HepG2 (cell line): Measurements from ENCODE around the gene COX4I2. TPM values are rescaled to one million over a fixed set of nuclear protein-coding genes. Genes with fewer than 3 reads are reported as not detected.

ENCODE experiments used
- ATAD3A ChIP-seq: sonication (generic); formaldehyde crosslinking; IDR thresholded peaks from 2 replicates; pipeline ENCODE4 v1.4.0; 2020; ENCODE audit warnings: missing genetic modification reagents
- ATF1 ChIP-seq: IDR thresholded peaks from 2 replicates; pipeline ENCODE4 v1.6.1; 2016; ENCODE audit warnings: mild to moderate bottlenecking, control low read depth
- HMGXB4 ChIP-seq, 2 experiments: sonication (generic) in 1 of 2; formaldehyde crosslinking in 1 of 2; IDR thresholded peaks; 2 replicates each; pipeline versions ENCODE4 v1.4.0 to v1.6.1; 2018 to 2020; ENCODE audit warnings: missing genetic modification reagents in 2 of 2, borderline replicate concordance in 1 of 2, low read depth in 1 of 2, mild to moderate bottlenecking in 1 of 2, missing biosample characterization in 1 of 2
- HOMEZ ChIP-seq: IDR thresholded peaks from 2 replicates; pipeline ENCODE4 v1.6.1; 2016; ENCODE audit warnings: low read depth
- IRF2 ChIP-seq: IDR thresholded peaks from 2 replicates; pipeline ENCODE4 v1.6.1; 2018; ENCODE audit warnings: missing genetic modification reagents, missing compliant biosample characterization
- KDM3A ChIP-seq: IDR thresholded peaks from 2 replicates; pipeline ENCODE4 v1.6.1; 2018; ENCODE audit warnings: low read depth, missing compliant biosample characterization
- MED8 ChIP-seq: sonication (generic); formaldehyde crosslinking; IDR thresholded peaks from 2 replicates; pipeline ENCODE4 v1.8.1; 2023; ENCODE audit warnings: mild to moderate bottlenecking, missing genetic modification reagents; ENCODE audit not compliant: insufficient replicate concordance
- MYNN ChIP-seq: sonication (generic); formaldehyde crosslinking; IDR thresholded peaks from 2 replicates; pipeline ENCODE4 v1.4.0; 2020; ENCODE audit warnings: mild to moderate bottlenecking, low read depth, missing genetic modification reagents
- SMYD3 ChIP-seq: sonication (generic); formaldehyde crosslinking; IDR thresholded peaks from 2 replicates; pipeline ENCODE4 v1.8.1; 2023; ENCODE audit warnings: mild to moderate bottlenecking, missing genetic modification reagents
- SP2 ChIP-seq: sonication (generic); formaldehyde crosslinking; IDR thresholded peaks from 2 replicates; pipeline ENCODE4 v1.5.1; 2020; ENCODE audit warnings: mild to moderate bottlenecking, missing genetic modification reagents
- ZBTB37 ChIP-seq: sonication (generic); formaldehyde crosslinking; IDR thresholded peaks from 2 replicates; pipeline ENCODE4 v1.4.0; 2020; ENCODE audit warnings: mild to moderate bottlenecking, missing genetic modification reagents
- ZNF775 ChIP-seq: sonication (generic); formaldehyde crosslinking; IDR thresholded peaks from 2 replicates; pipeline ENCODE4 v1.4.0; 2020; ENCODE audit warnings: missing genetic modification reagents, mild to moderate bottlenecking, moderate library complexity, borderline replicate concordance
- ZNF788 ChIP-seq: sonication (generic); formaldehyde crosslinking; IDR thresholded peaks from 2 replicates; pipeline ENCODE4 v1.5.0; 2020; ENCODE audit warnings: mild to moderate bottlenecking, missing genetic modification reagents, borderline replicate concordance
- ZSCAN20 ChIP-seq: sonication (generic); formaldehyde crosslinking; IDR thresholded peaks from 2 replicates; pipeline ENCODE4 v1.4.0; 2020; ENCODE audit warnings: missing genetic modification reagents, mild to moderate bottlenecking, borderline replicate concordance
- ZSCAN5A ChIP-seq: sonication (generic); formaldehyde crosslinking; IDR thresholded peaks from 2 replicates; pipeline ENCODE4 v1.8.0; 2022; ENCODE audit warnings: mild to moderate bottlenecking, missing genetic modification reagents, borderline replicate concordance
- polyA plus RNA-seq, 8 experiments: library from polyadenylated mRNA; depleted of rRNA in 3 of 8; stranded (reverse) in 7 of 8; unstranded in 1 of 8; fragments of >200 nt; fragmentation: Illumina TruSeq in 4 of 8; extraction: Trizol in 4 of 8; gene quantifications; 2 replicates each; pipeline versions ENCODE4 v1.2.1 to v1.2.3, GENCODE V29; 2011 to 2016; ENCODE audit warnings: low read depth in 4 of 8, missing spikeins in 1 of 8, mixed read lengths in 1 of 8; ENCODE audit not compliant: insufficient read depth in 1 of 8
- total RNA-seq, 5 experiments: library from RNA; depleted of rRNA; stranded (reverse); fragments of >200 nt; fragmentation: Illumina TruSeq; extraction: Trizol; gene quantifications; 2 replicates each; pipeline ENCODE4 v1.2.3, GENCODE V29; 2016; ENCODE audit warnings: low read depth in 1 of 5
- TF ChIP-seq, protein P1 (sequence below): sonication (generic); formaldehyde crosslinking; IDR thresholded peaks from 2 replicates; pipeline ENCODE4 v1.5.0; 2020; ENCODE audit warnings: mild to moderate bottlenecking, missing genetic modification reagents, borderline replicate concordance

COX4I2 gene
- total and polyA plus RNA-seq, 2 of the 13 experiments (the other 11 are each of a cell fraction or from before 2014, with no cell fraction given): 1.1 TPM; not detected in 1

DNA sequence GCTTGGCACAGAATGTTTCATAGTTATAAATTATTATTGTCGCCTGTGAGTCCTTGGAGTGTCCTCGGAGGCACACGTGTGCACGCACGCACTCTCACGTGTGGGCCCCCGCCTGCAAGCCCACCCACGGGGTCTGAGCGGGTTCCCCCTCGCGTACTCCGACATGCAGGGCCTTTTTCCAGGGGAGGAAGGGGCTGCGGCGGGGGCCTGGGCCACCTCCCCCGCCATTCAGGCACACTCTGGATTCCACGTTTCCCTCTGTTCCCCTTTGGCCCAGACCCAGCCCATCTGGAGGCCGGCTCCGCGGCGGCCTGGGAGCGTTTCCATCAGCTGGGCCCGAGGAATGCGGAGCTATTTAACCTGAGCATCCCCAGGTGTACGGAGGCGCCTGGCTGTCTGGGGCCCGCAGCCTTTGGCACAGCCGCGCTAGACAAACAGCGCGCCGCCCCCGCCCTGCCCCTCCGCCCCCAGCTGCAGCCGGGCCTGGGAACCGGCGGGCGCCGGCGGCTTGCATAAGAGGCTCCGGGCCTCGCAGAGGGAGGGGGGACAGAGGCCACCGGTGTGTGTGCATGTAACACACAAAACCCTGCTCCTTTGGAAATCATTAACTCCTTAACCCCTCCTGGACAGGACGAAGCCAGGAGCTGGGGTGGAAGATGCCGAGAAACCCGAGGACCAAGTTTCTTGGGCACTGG is 29.3 kb upstream of the COX4I2 start (continued):
- TF ChIP-seq, protein P1, sequence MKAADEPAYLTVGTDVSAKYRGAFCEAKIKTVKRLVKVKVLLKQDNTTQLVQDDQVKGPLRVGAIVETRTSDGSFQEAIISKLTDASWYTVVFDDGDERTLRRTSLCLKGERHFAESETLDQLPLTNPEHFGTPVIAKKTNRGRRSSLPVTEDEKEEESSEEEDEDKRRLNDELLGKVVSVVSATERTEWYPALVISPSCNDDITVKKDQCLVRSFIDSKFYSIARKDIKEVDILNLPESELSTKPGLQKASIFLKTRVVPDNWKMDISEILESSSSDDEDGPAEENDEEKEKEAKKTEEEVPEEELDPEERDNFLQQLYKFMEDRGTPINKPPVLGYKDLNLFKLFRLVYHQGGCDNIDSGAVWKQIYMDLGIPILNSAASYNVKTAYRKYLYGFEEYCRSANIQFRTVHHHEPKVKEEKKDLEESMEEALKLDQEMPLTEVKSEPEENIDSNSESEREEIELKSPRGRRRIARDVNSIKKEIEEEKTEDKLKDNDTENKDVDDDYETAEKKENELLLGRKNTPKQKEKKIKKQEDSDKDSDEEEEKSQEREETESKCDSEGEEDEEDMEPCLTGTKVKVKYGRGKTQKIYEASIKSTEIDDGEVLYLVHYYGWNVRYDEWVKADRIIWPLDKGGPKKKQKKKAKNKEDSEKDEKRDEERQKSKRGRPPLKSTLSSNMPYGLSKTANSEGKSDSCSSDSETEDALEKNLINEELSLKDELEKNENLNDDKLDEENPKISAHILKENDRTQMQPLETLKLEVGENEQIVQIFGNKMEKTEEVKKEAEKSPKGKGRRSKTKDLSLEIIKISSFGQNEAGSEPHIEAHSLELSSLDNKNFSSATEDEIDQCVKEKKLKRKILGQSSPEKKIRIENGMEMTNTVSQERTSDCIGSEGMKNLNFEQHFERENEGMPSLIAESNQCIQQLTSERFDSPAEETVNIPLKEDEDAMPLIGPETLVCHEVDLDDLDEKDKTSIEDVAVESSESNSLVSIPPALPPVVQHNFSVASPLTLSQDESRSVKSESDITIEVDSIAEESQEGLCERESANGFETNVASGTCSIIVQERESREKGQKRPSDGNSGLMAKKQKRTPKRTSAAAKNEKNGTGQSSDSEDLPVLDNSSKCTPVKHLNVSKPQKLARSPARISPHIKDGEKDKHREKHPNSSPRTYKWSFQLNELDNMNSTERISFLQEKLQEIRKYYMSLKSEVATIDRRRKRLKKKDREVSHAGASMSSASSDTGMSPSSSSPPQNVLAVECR (CRISPR knock-in tag): peak; percentile 99
- TF ChIP-seq ZSCAN20 (CRISPR knock-in tag) (peak; percentile 95; the same call in 1 of the 2 replicates), MYNN (CRISPR knock-in tag) (peak; percentile 91; the same call in 1 of the 2 replicates), KDM3A (CRISPR knock-in tag) (peak; percentile 100), MED8 (CRISPR knock-in tag) (peak; percentile 100), HOMEZ (CRISPR knock-in tag) (peak; percentile 84; the same call in 1 of the 2 replicates), ATAD3A (CRISPR knock-in tag) (no peak), IRF2 (CRISPR knock-in tag) (peak; percentile 99; the same call in 1 of the 2 replicates), SMYD3 (peak; percentile 98), ZSCAN5A (CRISPR knock-in tag) (peak; percentile 98), ATF1 (CRISPR knock-in tag) (no peak), SP2 (no peak), ZBTB37 (peak; percentile 90), ZNF775 (CRISPR knock-in tag) (no peak; the same call in 1 of the 2 replicates), ZNF788 (CRISPR knock-in tag) (peak; percentile 100), HMGXB4 (CRISPR knock-in tag; IDR thresholded peaks at IDR 0.05; ENCODE audit: borderline replicate concordance in 1 of 2, low read depth in 1 of 2) (peak; percentile 86 to 92)
